GM23338 (cell line): ENCODE measurements around the gene NDUFAF5.

ENCODE experiments used
- EZH2 ChIP-seq: fragments of 200-600 bp; sonication (generic); IDR thresholded peaks from one replicate; pipeline ENCODE4 v1.8.0; 2017; ENCODE audit warnings: antibody characterized with exemption, mild to moderate bottlenecking, low read depth; ENCODE audit not compliant: unreplicated experiment
- EZH2phosphoT487 ChIP-seq: fragments of 200-600 bp; sonication (generic); IDR thresholded peaks from one replicate; pipeline ENCODE4 v1.8.1; 2018; ENCODE audit warnings: antibody characterized with exemption; ENCODE audit not compliant: unreplicated experiment
- POLR2AphosphoS5 ChIP-seq: IDR thresholded peaks from 2 replicates; pipeline ENCODE4 v1.6.1; 2016; ENCODE audit warnings: antibody characterized with exemption, low read depth
- REST ChIP-seq: IDR thresholded peaks from one replicate; pipeline ENCODE4 v1.6.1; 2018; ENCODE audit warnings: antibody characterized with exemption; ENCODE audit not compliant: unreplicated experiment
- STAT1 ChIP-seq: IDR thresholded peaks from one replicate; pipeline ENCODE4 v1.6.1; 2016; ENCODE audit warnings: antibody characterized with exemption; ENCODE audit not compliant: unreplicated experiment
- TF ChIP-seq, protein P1 (sequence below), 2 experiments: fragments of 200-600 bp in 1 of 2; sonication (generic) in 1 of 2; conservative IDR thresholded peaks; 2 replicates each; pipeline versions ENCODE4 v1.5.1 to v1.6.1; 2016 to 2017; ENCODE audit warnings: antibody characterized with exemption in 2 of 2, low read depth in 2 of 2, mild to moderate bottlenecking in 2 of 2, moderate library complexity in 1 of 2

DNA sequence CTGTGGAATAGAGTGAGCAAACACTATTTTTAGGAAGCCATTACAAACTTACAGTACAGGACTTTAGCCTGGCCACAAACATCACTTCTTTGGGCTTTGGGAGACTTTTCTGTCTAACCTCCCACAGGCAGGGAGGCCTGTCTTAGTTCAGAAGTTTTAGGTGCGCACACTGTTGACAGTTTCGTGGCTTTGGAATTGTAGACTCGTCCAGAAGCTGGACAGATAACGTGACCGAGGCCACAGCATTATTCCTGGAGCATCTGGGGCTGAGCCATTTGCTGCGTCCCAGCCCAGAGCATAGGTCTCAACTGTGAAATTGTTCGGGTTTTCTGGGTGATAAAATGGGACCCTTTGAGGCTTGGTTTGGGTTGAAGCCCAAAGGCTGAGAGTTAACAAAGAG, 53.8 kb downstream of the NDUFAF5 start:
- TF ChIP-seq, protein P1, sequence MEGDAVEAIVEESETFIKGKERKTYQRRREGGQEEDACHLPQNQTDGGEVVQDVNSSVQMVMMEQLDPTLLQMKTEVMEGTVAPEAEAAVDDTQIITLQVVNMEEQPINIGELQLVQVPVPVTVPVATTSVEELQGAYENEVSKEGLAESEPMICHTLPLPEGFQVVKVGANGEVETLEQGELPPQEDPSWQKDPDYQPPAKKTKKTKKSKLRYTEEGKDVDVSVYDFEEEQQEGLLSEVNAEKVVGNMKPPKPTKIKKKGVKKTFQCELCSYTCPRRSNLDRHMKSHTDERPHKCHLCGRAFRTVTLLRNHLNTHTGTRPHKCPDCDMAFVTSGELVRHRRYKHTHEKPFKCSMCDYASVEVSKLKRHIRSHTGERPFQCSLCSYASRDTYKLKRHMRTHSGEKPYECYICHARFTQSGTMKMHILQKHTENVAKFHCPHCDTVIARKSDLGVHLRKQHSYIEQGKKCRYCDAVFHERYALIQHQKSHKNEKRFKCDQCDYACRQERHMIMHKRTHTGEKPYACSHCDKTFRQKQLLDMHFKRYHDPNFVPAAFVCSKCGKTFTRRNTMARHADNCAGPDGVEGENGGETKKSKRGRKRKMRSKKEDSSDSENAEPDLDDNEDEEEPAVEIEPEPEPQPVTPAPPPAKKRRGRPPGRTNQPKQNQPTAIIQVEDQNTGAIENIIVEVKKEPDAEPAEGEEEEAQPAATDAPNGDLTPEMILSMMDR (conservative IDR thresholded peaks at IDR 0.05; ENCODE audit: low read depth in 2 of 2): no peak
- TF ChIP-seq STAT1: no peak
- TF ChIP-seq EZH2phosphoT487: no peak
- no peak for TF ChIP-seq POLR2AphosphoS5
- no peak for TF ChIP-seq EZH2
- no peak for TF ChIP-seq REST
